LNCAP (cell line): ENCODE measurements around the gene NFATC1.

ENCODE experiments used
- TF ChIP-seq, protein P1 (sequence below): fragments of 450-650 bp; IDR thresholded peaks from 2 replicates; pipeline ENCODE4 v1.5.1; 2017; ENCODE audit warnings: mild to moderate bottlenecking

NFATC1 gene

DNA sequence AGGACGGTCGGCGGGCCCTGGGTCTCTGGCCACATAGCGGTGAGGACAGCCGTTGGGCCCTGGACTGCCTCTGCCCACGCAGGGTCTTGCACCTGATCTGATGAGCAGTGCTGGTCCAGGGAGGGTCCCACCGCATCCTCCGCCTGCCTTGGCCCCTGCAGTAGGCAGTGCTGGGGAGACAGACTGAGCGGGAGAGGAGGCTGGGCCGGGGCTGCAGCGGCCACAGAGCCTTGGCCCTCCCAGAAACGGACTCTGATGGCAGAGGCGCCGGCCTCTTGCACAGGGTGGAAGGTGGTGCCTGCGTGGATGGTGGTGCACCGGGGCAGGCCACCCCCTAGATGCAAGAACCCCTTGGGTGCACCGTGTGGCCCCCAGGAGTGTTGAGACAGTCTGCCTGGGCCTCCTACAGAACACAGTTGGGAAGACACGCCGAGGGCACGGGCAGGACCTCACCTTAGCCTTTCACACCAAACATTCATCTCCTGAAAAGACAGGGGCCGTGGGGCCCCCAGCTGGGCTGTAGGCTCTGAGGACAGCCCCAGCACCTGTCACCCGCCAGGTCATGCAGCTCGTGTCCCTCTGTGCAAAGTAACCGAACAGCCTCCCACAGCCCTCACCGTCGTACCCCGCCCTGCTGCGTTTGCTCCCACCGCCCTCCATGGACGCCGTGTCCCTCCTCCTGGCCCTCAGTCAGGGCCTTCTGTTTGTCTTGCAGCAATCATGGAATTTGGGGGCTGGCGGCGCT lies 36.8 kb downstream of the NFATC1 start:
- TF ChIP-seq, protein P1, sequence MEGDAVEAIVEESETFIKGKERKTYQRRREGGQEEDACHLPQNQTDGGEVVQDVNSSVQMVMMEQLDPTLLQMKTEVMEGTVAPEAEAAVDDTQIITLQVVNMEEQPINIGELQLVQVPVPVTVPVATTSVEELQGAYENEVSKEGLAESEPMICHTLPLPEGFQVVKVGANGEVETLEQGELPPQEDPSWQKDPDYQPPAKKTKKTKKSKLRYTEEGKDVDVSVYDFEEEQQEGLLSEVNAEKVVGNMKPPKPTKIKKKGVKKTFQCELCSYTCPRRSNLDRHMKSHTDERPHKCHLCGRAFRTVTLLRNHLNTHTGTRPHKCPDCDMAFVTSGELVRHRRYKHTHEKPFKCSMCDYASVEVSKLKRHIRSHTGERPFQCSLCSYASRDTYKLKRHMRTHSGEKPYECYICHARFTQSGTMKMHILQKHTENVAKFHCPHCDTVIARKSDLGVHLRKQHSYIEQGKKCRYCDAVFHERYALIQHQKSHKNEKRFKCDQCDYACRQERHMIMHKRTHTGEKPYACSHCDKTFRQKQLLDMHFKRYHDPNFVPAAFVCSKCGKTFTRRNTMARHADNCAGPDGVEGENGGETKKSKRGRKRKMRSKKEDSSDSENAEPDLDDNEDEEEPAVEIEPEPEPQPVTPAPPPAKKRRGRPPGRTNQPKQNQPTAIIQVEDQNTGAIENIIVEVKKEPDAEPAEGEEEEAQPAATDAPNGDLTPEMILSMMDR = no peak

DNA sequence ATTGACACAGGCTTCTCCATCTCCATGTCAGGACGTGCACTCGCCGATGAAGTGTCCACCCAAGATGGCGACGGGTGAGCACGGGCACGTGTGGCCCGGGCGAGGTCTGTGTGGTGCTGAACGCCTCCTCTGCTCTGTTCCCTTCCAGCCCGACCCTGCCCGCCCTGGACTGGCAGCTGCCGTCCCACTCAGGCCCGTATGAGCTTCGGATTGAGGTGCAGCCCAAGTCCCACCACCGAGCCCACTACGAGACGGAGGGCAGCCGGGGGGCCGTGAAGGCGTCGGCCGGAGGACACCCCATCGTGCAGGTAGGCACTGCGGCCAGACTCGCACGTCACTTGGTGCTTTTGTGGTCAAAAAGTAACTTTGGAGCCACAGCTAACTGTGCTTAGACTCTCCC lies 37.7 kb downstream of the NFATC1 start:
- TF ChIP-seq, protein P1 = no peak

DNA sequence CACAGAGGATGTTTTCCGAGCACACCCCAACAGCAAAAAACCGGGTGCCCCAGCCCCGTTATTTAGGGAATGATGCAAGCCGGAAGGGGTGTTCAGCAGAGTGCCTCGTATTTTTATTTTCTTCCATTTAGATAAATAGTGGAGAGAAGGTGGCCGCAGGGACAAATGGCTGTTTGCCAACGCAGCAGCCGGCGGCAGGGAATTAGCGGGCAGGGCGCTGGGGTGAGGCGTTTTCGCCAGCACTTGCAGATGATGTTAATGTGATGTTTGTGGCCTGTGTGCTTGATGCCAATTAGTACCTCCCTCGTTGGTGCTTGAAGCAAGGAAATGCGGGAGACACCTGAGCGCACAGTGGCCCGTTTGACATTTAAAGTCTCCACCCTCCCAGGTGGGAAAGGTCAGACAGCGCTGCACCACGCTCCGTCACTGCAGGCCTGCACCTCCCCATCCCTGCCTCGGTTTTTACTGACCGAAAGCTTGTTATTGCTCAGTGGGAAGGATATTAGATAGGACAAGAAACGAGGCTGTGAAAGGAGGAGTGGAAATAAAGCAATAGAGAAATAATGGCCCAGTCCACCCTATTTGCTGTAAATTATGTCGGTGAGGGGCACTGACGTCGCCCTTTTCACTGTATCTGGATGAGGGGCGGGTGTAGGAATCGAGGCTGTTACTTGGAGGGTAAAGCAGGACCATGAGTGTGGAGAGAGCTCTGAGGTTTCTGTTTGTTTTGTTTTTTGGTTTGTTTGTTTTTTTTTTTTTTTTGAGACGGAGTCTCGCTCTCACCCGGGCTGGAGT lies 39.1 kb downstream of the NFATC1 start:
- TF ChIP-seq, protein P1 = no peak

DNA sequence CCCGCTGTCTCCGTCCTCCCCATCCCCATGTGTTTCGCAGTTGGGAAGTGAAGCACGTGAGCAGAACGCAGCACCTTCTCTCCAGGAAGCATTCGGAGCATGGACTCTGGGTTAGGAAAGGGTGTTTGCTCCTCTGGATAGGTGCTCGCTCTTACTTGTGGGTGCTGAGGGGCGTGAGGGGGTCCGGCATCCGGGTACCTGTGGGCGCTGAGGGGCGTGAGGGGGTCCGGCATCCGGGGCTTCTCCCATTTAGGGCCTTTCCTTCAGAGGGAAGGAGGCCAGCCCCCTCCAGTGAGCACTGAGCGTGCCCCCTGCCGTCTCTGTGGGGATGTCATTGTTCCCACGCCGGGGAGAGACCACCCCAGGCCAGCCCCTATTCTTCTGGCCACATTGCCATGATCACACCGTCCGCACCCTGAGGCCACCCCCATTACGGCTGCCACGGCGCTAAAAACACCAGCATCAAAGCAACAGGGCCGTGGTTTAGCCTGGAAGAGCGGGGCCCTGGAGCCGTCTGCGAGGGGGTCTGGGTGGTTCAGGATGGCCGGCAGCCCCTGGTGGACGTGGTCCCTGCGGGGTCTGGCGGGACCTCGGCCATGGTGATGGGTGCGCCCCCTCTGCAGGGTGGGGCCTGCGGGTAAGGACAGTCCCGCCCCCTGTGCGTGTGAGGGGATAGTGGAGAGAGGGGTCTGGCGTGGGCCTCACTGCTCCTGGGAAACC lies 41.0 kb downstream of the NFATC1 start:
- TF ChIP-seq, protein P1 = no peak

DNA sequence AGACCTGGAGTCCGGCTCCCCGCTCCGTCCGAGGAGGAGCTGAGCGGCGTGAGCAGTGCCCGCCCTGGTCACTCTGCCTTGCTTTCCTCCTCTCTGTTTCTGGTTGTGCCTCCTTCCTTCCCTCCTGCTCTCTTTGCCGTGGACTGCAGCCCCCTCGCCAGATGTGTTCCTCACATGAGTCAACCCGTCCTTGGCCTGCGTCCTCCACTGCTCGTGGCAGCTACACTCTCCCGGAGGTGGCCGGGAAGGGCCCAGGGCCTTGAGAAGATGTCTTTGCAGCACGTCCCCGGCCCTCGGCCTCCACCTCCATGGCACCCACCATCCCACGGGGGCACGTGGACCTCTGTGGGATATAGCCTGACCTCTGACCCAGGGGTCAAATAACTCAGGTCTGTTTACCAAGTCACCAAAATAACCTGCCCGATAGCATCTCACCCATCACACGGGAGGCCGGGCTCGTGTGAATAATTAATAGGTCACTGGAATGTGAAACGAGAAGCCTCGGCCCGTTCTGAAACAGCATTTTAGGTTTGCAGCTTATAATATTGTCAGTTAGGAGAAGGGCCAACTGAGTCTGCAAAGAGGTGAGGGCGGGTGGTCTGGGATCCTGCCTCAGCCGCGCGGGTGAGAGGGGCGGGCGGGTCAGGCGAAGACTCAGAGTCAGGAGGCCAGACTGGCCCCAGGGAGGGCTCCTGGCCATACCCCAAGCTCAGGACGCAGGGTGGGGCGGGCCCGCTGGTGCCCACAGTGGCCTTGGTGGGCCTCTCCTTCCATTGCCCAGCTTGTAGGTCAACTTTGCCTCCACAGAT lies 42.6 kb downstream of the NFATC1 start:
- TF ChIP-seq, protein P1 = no peak

DNA sequence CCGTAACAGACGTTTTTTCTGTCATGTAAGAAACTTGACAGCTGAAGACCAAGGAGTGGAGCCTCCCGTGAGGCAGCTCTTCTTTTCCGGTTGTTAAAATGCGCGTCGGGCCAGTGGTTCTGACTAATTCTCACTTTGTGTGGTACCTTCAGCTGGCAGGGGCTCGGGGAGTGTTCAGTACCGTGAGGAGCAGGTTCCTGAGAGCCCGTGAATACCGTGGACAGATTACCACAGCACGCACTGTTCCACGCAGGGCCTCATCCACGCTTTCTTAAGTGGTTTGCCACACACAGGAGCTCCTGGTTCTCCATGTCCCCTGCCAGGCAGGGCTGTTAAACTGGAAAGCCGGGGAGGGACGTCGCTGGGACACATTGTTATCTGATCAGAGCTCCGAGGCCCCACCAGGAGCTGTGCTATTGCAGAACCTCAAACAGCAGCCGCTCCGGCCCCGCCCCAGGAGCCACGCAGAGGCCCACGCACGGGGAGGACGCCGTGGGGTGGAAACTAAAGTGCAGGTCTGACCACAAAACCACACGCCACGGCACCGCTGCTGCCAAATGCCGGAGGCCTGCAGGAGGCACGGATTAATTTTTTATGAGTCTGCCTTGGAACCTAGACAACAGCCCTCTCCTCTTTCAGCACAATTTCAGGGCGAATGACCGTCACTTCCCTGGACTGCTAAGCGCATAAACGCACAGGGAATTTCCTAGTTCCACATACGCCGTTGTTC lies 43.3 kb downstream of the NFATC1 start:
- TF ChIP-seq, protein P1 = no peak
